Measurements from ENCODE around the gene RTN4RL2.

DNA sequence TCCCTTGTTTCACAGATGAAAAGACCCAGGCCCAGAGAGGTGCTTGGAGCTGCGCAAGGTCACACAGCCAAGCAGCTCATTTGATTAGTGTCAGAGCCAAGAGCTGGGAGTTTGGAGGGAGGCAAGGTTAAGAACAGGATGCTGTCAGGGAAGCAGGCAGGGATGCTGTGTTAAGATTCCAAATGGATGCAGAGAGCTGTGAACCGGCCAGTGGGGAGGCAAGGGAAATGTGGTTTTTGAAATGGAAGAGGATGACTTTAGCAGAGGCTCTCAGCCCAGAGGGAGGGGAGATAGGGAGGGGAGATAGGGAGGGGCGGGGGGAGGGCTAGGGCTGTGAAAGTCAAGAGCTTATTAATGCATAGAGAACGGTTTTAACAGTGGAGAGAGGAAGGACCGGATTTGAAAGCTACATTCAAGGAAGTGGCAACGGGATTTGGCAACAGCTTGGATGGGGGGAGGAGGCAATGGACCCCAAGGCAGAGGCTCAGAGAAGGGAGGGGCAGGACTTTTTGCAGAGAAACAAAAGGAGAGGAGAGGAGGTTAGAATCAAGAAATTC, 13.0 kb downstream of the RTN4RL2 start:
- TF ChIP-seq, protein P1, sequence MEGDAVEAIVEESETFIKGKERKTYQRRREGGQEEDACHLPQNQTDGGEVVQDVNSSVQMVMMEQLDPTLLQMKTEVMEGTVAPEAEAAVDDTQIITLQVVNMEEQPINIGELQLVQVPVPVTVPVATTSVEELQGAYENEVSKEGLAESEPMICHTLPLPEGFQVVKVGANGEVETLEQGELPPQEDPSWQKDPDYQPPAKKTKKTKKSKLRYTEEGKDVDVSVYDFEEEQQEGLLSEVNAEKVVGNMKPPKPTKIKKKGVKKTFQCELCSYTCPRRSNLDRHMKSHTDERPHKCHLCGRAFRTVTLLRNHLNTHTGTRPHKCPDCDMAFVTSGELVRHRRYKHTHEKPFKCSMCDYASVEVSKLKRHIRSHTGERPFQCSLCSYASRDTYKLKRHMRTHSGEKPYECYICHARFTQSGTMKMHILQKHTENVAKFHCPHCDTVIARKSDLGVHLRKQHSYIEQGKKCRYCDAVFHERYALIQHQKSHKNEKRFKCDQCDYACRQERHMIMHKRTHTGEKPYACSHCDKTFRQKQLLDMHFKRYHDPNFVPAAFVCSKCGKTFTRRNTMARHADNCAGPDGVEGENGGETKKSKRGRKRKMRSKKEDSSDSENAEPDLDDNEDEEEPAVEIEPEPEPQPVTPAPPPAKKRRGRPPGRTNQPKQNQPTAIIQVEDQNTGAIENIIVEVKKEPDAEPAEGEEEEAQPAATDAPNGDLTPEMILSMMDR (IDR thresholded peaks at IDR 0.05): no peak
- TF ChIP-seq POLR2AphosphoS5 (IDR thresholded peaks at IDR 0.05) (no peak), POLR2A (IDR thresholded peaks at IDR 0.05) (no peak)
